GM18507 (cell line): ENCODE data around the gene TMEM240.
"Not testable (repeated sequence)": the region's sequence is repeated elsewhere in the genome, so short reads cannot be mapped to it uniquely, and the experiment has no call there.

Experiments used
- DNase-seq: peaks from one replicate; pipeline ENCODE4 v3.0.0; 2011; ENCODE audit warnings: low read depth; ENCODE audit not compliant: insufficient read length; ENCODE audit errors: extremely low spot score
- FAIRE-seq: peaks from 2 replicates; lab custom pipeline; 2011; peaks lifted over from hg19 to GRCh38; lab: Jason Lieb, UNC

The TMEM240 gene

GRCh38 chr1:1510912-1511532 lies 29.4 kb downstream of the TMEM240 start:
- DNase-seq (no peak), FAIRE-seq (peak; percentile 55)

- not testable (repeated sequence) for DNase-seq, FAIRE-seq
Observed at GRCh38 chr1:1509465-1509850, 31.0 kb downstream of the TMEM240 start.

- FAIRE-seq: not testable (repeated sequence)
Observed at GRCh38 chr1:1508775-1509464, 31.5 kb downstream of the TMEM240 start.

GRCh38 chr1:1507305-1507704 lies 33.1 kb downstream of the TMEM240 start:
- FAIRE-seq (no peak), DNase-seq (no peak)

More at GRCh38 chr1:1508775-1509464, 31.5 kb downstream of the TMEM240 start:
- not testable (repeated sequence) for DNase-seq

- DNase-seq, FAIRE-seq: not testable (repeated sequence)
Observed at GRCh38 chr1:1505801-1506200, 34.6 kb downstream of the TMEM240 start.

GRCh38 chr1:1505366-1505798 lies 35.0 kb downstream of the TMEM240 start:
- not testable (repeated sequence) for DNase-seq
- peak; percentile 98 for FAIRE-seq

- DNase-seq, FAIRE-seq: not testable (repeated sequence)
Observed at GRCh38 chr1:1504777-1505365, 35.6 kb downstream of the TMEM240 start.

GRCh38 chr1:1495461-1495975 lies 44.9 kb downstream of the TMEM240 start:
- not testable (repeated sequence) for FAIRE-seq, DNase-seq

GRCh38 chr1:1494311-1494710 lies 46.1 kb downstream of the TMEM240 start:
- FAIRE-seq, DNase-seq: not testable (repeated sequence)

GRCh38 chr1:1491601-1492000 lies 48.8 kb downstream of the TMEM240 start:
- DNase-seq (no peak), FAIRE-seq (no peak)

GRCh38 chr1:1490633-1491230 lies 49.7 kb downstream of the TMEM240 start:
- no peak for FAIRE-seq

GRCh38 chr1:1489861-1490260 lies 50.6 kb downstream of the TMEM240 start:
- FAIRE-seq: no peak

More at GRCh38 chr1:1490633-1491230, 49.7 kb downstream of the TMEM240 start:
- no peak for DNase-seq

GRCh38 chr1:1489231-1489630 lies 51.2 kb downstream of the TMEM240 start:
- DNase-seq (no peak), FAIRE-seq (no peak)

More at GRCh38 chr1:1489861-1490260, 50.6 kb downstream of the TMEM240 start:
- DNase-seq: no peak

GRCh38 chr1:1487701-1488100 lies 52.7 kb downstream of the TMEM240 start:
- DNase-seq: no peak
- no peak for FAIRE-seq

GRCh38 chr1:1485755-1486317 lies 54.6 kb downstream of the TMEM240 start:
- DNase-seq, FAIRE-seq: not testable (repeated sequence)

GRCh38 chr1:1484976-1485750 lies 55.3 kb downstream of the TMEM240 start:
- DNase-seq, FAIRE-seq: not testable (repeated sequence)
